Cardiac fibroblast (primary cell): ENCODE data around the gene FAH.

Experiments
- DNase-seq, 2 donors: peaks; one replicate each; pipeline versions ENCODE4 v3.0.0 to v3.0.0-alpha.2; 2010; ENCODE audit warnings: low read depth in 2 of 2
- H3K4me3 ChIP-seq, 2 donors: replicated peaks in 1 of 2; 1 replicate in 1 of 2; 2 replicates in 1 of 2; pipeline ENCODE4 v1.5.1; 2011; ENCODE audit warnings: low read depth in 2 of 2, low read length in 2 of 2, mild to moderate bottlenecking in 2 of 2, moderate library complexity in 1 of 2
- TF ChIP-seq, protein P1 (sequence below): IDR thresholded peaks from one replicate; pipeline ENCODE4 v1.5.1; 2011; ENCODE audit warnings: low read depth, mild to moderate bottlenecking, low read length, inconsistent platforms

Gene FAH

GRCh38 chr15:80168421-80168820, 15.6 kb downstream of the FAH start:
- no peak for DNase-seq
- TF ChIP-seq, protein P1, sequence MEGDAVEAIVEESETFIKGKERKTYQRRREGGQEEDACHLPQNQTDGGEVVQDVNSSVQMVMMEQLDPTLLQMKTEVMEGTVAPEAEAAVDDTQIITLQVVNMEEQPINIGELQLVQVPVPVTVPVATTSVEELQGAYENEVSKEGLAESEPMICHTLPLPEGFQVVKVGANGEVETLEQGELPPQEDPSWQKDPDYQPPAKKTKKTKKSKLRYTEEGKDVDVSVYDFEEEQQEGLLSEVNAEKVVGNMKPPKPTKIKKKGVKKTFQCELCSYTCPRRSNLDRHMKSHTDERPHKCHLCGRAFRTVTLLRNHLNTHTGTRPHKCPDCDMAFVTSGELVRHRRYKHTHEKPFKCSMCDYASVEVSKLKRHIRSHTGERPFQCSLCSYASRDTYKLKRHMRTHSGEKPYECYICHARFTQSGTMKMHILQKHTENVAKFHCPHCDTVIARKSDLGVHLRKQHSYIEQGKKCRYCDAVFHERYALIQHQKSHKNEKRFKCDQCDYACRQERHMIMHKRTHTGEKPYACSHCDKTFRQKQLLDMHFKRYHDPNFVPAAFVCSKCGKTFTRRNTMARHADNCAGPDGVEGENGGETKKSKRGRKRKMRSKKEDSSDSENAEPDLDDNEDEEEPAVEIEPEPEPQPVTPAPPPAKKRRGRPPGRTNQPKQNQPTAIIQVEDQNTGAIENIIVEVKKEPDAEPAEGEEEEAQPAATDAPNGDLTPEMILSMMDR: no peak
- H3K4me3 ChIP-seq: no peak overlapping the region

DNA sequence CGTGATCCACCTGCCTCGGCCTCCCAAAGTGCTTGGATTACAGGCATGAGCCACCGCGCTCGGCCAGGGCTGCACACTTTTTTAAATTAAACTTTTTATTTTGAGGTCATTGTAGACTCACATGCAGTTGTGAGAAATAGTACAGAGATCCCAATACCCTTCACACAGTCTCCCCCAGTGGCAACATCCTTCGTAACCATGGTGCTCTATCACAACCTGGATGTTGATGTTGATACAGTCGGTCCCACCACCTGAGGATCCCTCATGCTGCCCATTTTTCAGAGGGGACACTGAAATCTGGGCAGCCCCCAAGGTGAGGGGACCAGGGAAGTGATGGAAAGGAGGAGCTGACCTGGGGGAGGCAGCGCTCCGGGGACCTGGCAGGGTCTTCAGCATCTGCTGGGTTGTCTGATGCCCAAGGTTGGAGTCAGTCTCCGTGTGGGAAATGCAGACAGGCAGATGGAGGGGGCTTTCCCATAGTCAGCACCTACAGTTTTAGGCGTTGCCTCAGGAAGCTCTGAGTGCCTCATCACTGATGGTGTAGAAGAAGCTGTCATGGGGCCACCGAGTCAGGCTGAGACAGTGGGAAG, 17.1 kb downstream of the FAH start:
- DNase-seq: no peak
- TF ChIP-seq, protein P1: no peak
- no peak overlapping the region for H3K4me3 ChIP-seq

- TF ChIP-seq, protein P1: no peak
- DNase-seq: no peak
- H3K4me3 ChIP-seq: no peak overlapping the region
Measured at GRCh38 chr15:80170596-80170995, 17.8 kb downstream of the FAH start.

DNA sequence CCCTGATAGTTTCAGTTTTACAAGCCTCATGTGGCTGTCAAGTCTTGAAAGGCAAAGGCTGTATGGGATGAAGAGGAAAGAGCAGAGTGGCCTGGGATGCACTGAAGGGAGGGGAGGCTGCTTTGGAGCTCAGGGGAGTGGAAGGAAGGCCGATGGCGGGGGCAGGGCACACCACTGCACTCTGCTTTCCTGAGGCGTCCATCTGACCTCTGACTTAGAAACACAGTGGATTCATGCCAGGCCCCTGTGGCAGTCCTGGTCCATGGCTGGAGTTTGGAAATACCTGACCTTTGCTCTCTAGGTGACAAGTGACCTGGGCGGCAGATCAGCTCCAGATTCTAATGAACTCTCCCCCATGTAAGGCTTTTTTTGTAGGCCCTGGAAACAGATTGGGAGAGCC, 19.0 kb downstream of the FAH start:
- no peak for DNase-seq
- no peak overlapping the region for H3K4me3 ChIP-seq
- TF ChIP-seq, protein P1: no peak

- TF ChIP-seq, protein P1: no peak
- H3K4me3 ChIP-seq: no peak overlapping the region
- DNase-seq: no peak
Measured at GRCh38 chr15:80172401-80172800, 19.6 kb downstream of the FAH start.

GRCh38 chr15:80173022-80173759, 20.4 kb downstream of the FAH start:
- TF ChIP-seq, protein P1: peak; percentile 83
- peak; percentile 66 to 72 for DNase-seq
- H3K4me3 ChIP-seq: no peak overlapping the region
